HG03060 (cell line): ENCODE results near the gene POC5.
"Not testable (repeated sequence)": the region's sequence is repeated elsewhere in the genome, so short reads cannot be mapped to it uniquely, and the experiment has no call there.

Experiments used
- ATAC-seq: cut with Tn5 transposase; IDR thresholded peaks from one replicate; pipeline ENCODE4 v1.9.1; 2021; ENCODE audit warnings: low read depth, moderate number of reproducible peaks; ENCODE audit not compliant: unreplicated experiment

POC5 gene, protein sequence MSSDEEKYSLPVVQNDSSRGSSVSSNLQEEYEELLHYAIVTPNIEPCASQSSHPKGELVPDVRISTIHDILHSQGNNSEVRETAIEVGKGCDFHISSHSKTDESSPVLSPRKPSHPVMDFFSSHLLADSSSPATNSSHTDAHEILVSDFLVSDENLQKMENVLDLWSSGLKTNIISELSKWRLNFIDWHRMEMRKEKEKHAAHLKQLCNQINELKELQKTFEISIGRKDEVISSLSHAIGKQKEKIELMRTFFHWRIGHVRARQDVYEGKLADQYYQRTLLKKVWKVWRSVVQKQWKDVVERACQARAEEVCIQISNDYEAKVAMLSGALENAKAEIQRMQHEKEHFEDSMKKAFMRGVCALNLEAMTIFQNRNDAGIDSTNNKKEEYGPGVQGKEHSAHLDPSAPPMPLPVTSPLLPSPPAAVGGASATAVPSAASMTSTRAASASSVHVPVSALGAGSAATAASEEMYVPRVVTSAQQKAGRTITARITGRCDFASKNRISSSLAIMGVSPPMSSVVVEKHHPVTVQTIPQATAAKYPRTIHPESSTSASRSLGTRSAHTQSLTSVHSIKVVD

DNA sequence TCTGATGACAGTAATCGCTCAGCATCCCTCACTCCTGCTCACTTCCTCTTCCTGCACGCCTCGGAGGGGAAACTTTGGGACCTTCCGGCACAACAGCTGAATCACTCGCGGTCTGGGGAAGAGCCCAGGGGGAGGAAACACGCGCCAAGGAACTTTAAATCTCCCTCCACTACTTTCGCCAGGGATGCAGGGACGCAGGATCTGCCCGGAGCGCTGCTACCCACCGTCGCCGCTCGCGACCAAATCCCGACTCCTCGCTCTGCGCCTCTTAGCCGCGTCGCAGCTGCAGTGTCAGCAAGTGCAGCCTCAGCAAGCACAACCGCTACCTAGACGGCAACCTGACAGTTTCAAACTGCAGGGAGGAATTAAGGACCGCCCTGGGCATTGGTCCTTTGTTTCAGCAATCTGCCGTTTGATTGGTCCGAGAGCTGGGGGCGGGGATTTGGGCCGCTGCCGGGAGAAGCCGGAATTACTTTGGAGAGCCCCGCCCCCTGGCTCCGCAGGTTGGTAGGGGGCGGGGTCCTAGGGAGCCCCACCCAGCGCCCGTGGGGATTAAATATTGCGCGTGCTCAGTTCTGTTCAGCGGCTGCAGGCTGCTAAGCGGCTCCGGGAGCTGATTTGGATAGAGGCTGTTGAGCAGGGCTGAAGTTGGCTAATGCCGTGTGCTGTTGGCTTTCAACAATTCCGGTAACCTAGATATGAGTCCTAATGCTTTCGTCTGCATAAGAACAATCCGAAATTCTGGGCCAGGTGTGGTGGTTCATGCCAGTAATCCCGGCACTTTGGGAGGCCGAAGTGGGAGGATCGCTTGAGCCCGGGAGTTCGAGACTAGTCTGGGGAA, at the start of gene POC5:
Gene POC5 (minus strand): TSS at position 356 of the 841 bp plus-strand sequence. CDS start 4,500 bp downstream, outside the sequence.
- peak; percentile 90 for ATAC-seq

DNA sequence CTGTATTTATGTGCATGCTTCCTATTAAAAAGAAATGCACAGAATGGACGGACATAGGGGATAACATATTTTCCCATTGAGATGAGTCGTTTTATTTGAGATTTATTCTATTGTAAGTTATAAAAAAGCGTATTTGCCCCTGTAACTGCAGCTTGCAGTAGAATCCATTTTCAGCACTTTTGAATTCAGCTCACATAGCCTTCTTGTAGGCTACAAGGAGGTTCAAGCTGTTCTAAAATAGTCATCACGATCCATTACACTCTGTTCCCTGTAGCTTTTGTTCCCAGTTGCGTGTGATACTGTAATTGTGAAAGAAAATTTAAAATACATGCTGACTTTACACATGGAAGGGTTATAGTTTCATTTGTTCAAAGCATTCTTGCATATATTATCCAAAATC, 40.9 kb upstream of the POC5 start:
- ATAC-seq: no peak

GRCh38 chr5:75756981-75757380, 39.7 kb upstream of the POC5 start:
- no peak for ATAC-seq

GRCh38 chr5:75756211-75756610, 39.0 kb upstream of the POC5 start:
- no peak for ATAC-seq

- ATAC-seq: no peak
These were observed 35.9 kb upstream of the POC5 start for GRCh38 chr5:75753182-75753581.

DNA sequence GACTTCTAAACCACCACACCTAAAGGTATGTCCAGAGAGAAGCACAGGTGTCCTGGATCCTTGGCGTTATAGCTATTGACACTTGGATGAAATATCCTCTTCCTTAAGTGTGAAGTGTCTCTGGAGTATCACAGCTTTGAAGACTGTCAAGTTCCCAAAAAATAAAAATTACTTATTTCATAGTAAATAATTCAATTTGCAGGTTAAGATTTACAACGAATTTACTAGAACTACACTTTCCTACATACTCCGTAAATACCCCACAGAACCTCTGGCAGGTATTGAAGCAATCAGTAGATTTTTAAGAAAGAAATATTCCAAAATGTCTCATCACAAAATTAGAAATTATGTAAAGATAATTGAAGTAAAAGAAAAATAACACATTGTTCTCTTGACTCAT, 27.1 kb upstream of the POC5 start:
- no peak for ATAC-seq

- ATAC-seq: no peak
These were observed 19.0 kb upstream of the POC5 start for GRCh38 chr5:75736273-75736672.

- no peak for ATAC-seq
These were observed 17.9 kb upstream of the POC5 start for GRCh38 chr5:75734913-75735789.

- no peak for ATAC-seq
These were observed 16.5 kb upstream of the POC5 start for GRCh38 chr5:75733767-75734166.

DNA sequence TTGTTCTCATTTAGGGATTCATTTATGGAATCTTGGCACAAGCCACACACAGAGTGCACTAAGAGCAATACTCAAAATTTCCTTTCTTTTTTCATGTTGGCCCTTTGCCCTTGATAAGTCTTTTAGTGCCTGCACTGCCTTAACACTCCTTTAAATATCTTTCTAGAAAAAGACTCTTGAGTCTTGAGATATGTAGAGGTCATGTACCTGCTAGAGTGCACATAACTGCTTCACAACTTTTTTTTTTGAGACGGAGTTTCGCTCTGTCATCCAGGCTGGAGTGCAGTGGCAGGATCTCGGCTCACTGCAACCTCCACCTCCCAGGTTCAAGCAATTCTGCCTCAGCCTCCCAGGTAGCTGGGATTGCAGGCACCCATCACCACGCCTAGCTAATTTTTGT, 14.3 kb upstream of the POC5 start:
- ATAC-seq: not testable (repeated sequence)

- no peak for ATAC-seq
These were observed 12.1 kb upstream of the POC5 start for GRCh38 chr5:75729321-75729720.

- no peak for ATAC-seq
These were observed 10.7 kb upstream of the POC5 start for GRCh38 chr5:75727931-75728330.

DNA sequence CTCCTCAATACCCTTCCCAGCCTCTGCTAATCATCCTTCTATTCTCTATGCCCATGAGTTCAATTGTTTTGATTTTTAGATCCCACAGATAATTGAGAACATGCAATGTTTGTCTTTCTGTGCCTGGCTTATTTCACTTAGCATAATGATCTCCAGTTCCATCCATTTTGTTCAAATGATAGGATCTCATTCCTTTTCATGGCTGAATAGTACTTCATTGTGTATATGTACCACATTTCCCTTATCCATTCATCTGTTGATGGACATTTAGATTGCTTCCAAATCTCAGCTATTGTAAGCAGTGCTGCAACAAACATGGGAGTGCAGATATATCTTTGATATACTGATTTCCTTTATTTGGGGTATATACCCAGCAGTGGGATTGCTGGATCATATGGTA, 9.0 kb upstream of the POC5 start:
- not testable (repeated sequence) for ATAC-seq

GRCh38 chr5:75723378-75723777, 6.1 kb upstream of the POC5 start:
- no peak for ATAC-seq

DNA sequence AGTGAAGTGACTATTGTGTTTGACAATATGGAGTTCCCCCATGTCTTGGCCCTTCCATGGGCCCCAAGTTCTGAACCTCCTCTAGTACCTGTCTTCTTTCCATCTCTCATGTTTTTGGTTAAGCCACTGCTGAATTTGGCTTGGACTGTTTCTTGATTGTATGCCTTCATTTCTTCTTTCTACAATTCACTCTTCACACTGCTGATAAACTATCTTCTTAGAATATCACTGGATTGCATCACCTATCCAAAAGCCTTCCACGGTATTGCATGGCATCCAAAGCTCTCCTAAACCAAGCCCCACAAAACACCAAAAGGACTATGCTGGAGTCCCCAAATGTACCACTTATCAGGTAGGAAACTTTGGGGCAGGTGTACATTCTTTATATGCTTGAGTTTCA, 4.3 kb upstream of the POC5 start:
- ATAC-seq: no peak

DNA sequence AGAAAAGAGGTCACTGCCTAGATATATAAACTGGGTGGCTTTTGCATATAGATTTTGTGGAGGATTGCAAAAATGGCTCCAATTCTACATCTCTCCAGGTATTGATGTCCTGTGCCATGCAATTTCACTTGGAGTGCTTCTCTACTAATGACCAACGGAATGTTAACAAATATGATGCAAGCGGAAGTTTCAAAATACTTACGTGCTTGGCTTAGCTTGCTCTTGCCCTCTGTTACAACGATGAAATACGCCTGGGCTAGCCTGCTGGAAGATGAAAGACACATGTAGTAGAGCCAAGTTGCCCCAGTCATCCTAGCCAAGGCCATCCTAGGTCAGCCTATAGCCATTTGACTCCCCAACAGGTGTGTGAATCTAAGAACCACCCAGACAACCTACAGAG, 3.6 kb upstream of the POC5 start:
- no peak for ATAC-seq

DNA sequence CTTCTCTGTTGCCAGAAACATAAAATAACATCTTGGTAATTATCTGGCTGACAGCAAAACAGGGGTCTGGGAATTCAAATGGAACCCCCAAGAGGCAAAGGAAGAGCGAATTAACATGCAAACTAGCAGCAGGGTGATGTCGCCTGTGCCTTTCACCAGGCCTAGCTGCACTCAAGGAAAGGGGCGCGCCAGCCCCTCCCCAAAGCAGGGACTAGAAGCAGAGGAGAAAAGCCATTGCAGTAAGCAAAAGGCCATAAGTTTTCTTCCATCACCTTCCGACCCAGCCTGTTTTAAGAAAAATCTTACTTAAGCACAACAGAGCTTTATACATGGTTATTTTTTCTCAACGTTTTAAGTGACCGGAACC, 539 bp downstream of the POC5 start:
- ATAC-seq: no peak

DNA sequence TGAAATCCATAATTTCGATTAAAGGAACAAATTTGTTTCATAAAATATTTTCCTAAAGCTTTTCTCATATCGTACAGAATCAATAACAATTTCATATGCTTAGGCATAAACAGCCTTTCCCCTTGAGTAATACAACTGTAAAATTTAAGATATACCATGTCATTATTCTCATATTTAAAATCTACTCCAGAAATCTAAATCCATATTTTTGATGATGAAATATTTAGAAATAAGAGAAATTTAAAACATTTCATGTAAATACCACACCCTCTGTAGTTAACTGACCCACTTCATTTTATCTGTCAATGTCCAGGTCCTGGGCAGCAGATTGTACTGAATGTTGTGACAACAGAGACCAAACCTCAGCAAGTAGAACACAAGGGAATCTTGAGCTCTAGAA, 5.1 kb downstream of the POC5 start:
- ATAC-seq: no peak

DNA sequence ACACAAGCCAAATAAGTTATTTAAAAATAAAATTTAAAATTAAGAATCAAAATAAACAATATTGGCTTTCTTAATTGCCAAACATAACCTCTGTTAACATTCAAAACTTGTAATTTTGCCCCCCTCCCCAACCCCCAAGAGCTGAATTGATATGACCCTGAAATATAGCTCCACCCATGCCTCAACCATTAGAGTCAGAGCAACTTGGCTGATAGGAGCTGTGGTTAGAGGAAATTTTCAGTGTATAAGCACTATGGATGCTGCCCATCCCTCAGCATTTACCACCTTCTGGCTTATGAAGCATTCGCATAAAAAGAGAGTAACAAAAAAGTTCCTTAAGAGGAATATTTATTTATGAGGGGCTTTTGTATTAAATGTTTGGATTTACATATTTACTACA, 6.1 kb downstream of the POC5 start:
- no peak for ATAC-seq

DNA sequence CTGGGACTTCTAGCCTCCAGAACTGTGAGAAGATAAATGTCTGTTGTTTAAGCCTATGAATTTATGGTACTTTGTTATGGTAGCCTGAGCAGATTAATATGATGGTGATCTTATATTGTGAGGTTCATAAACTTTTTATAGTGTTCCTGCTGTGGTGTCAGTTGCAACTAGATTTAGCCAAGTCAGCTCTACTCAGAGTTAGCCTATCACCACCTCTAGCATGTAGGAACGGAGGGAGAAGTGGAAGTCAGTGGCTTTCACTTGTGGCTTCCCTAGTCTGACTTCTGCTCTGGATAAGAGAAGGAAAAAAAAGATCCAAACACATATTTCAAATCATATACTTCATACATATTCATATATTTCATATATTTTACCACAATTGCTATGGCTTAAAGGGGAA, 6.6 kb downstream of the POC5 start:
- no peak for ATAC-seq
